ENCODE data around the gene MED15.
"Not testable (repeated sequence)": the region's sequence is repeated elsewhere in the genome, so short reads cannot be mapped to it uniquely, and the experiment has no call there.

MED15 gene

GRCh38 chr22:20532256-20532993 is 25.0 kb downstream of the MED15 start:
- DNase-seq: no peak

GRCh38 chr22:20533095-20533878 is 25.9 kb downstream of the MED15 start:
- DNase-seq: no peak

GRCh38 chr22:20533879-20534265 is 26.5 kb downstream of the MED15 start:
- DNase-seq: no peak

GRCh38 chr22:20536590-20537324 is 29.3 kb downstream of the MED15 start:
- no peak for DNase-seq

DNA sequence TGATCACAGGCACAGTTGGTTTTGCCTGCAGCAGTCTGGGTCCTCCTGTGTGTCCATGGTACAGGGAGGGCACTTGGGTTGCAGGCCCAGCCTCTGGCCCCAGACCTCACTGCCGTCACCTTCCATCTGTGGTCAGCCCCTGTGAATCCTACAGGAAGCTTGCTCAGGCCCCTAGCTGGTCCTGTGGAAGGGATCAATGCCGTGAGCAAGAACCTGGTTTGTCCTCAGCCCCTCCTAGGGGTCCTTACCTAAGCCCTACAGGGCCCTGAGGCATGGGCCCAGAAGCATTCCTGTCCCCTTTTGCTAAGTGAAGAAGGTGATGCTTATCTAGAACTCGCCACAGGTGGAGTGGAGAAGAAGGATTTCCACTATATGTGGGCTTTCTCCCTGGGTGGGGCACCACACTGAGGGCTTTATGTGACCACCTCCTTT is 29.9 kb downstream of the MED15 start:
- no peak for DNase-seq

DNA sequence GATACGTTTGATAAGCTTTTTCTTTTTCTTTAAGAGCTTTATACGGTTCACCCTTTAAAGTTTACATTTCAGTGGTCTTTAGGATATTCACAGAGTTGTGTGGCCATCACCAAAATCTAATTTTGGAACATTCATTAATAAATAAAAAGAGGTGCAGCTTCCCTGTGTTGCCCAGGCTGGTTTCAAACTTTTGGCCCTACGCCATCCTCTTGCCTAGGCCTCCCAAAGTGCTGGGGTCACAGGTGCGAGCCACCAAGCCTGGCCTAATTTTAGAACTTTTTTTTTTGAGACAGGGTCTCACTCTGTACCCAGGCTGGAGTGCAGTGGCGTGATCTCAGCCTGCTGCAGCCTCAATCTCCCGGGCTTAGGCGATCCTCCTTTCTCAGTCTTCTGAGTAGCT is 30.6 kb downstream of the MED15 start:
- no peak for DNase-seq

DNA sequence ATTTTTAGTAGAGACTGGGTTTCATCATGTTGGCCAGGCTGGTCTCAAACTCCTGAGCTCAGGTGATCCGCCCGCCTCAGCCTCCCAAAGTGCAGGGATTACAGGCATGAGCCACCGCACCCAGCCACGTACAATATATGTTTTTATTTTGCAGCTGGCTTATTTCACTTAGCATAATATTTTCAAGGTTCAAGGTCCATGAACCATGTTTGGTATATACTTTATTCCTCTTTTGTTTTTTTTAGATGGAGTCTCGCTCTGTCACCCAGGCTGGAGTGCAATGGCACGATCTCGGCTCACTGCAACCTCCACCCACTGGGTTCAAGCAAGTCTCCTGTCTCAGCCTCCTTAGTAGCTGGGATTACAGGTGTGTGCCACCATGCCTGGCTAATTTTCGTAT is 31.5 kb downstream of the MED15 start:
- not testable (repeated sequence) for DNase-seq

- DNase-seq: no peak
Measured at GRCh38 chr22:20542055-20542454, 34.6 kb downstream of the MED15 start.

- DNase-seq: no peak
Measured at GRCh38 chr22:20542736-20543135, 35.3 kb downstream of the MED15 start.

DNA sequence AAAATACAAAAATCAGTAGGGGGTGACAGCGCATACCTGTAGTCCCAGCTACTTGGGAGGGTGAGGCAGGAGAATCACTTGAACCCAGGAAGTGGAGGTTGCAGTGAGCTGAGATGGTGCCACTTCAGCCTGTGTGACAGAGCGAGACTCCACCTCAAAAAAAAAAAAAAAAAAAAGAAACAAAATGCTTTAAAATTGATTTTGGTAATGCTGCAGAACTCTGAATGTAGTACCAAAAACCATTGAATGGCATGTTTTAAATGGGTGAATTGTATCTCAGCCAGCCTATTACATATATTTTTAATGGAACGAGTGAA is 37.9 kb downstream of the MED15 start:
- not testable (repeated sequence) for DNase-seq

GRCh38 chr22:20545681-20546521 is 38.5 kb downstream of the MED15 start:
- peak; percentile 23 for DNase-seq

DNA sequence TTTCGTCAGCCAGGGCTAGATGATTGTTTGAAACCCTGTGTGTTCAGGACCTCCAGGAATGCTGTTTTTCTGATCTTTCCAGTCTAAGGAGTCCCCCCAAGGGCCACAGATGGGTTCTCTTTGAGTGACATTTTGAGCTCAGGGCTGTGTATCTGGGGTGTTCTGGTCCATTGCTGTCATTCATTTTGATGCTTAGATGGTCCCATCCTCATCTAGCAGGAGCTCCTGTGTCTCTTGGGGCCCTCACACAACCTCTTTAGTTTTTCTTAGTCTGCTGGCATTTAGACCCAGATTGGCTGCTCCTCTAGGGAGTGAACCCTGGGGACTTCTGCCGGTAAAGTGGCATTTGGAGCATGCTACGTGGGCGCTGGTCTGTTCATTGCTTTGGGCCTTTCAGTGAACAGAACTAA is 39.1 kb downstream of the MED15 start:
- no peak for DNase-seq

DNA sequence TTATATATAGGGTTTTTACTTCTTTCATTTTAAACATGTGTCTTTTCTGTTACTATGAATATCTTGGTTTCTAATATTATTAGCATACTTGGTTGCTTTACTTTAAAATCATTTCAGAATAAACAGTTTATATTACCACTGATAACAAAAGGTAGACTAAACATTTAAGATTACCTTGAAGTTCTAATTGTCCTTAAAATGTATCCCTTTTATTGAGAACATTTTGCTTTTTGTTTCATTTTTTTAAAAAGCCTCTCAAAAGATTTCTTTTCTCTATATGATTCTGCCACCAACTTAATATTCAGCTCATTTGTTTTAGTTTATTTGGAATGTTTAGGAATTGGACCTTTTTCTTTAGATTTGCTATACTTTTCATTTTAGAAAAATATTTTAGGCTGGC is 39.6 kb downstream of the MED15 start:
- no peak for DNase-seq

- no peak for DNase-seq
Measured at GRCh38 chr22:20548806-20549205, 41.4 kb downstream of the MED15 start.

DNA sequence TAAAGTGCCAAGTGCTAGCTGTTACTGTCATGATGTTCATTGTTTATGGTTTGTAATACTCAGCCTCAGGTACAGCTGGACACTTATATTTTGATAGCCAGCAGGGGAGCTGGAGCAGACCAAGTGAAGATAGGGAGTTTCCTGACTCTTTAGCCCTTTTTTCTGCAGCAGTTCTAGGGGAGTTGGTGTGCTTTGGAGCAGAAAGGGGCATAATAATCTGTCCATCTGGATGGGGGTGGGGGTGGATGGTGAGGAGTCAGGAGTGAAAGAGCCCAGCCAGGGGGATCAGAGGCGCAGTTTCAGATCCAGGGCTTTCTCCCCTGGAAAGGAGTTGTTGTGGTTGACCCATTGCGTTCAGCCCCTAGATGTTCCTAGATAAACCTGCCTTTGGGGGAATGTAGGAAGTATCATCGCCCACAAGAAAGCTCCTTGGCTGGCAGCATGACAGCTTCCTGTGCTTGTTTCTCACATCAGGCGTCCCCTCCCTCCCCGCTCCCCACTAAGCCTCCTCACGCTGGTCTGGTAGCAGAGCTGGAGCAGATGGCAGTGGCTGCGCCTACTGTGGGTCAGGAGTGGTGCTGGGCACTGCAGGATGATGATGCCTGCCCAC is 41.9 kb downstream of the MED15 start:
- DNase-seq: peak; percentile 74

DNA sequence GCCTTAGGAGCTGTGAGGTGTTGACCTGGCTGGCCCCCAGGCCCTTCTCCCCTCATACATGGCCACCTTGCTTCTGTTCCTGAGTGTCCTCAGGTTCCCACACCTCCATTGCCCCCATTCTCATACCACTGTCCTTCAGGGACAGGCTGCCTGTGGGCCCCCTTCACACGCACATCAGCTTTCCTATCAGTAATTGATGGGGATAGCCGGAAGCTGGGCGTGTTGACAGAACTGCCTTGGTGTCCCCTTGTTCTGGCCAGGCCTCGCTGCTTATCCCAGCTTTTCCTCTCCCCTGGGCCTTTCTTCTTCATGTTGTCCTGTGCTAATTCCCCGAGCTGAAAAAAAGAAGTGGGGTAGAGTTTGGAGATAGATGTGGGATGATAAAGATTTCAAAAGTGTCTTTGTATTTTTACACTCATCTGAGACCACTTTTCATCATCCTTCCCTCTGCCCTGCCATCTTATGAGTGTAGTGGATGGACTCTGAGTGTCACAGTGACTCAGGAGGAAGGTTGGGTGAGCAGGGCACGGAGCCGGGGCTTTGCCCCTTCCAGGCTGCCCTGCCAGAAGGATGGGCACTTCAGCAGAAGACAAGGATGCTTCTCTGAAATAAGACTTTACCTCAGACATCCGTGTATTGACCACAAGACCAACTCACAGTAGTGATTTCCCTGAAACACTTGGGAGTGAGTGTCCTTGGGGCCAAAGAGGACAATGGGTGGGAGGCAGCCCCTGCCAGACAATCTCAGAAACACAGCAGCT is 42.8 kb downstream of the MED15 start:
- no peak for DNase-seq

- no peak for DNase-seq
Measured at GRCh38 chr22:20550851-20551744, 43.7 kb downstream of the MED15 start.

DNA sequence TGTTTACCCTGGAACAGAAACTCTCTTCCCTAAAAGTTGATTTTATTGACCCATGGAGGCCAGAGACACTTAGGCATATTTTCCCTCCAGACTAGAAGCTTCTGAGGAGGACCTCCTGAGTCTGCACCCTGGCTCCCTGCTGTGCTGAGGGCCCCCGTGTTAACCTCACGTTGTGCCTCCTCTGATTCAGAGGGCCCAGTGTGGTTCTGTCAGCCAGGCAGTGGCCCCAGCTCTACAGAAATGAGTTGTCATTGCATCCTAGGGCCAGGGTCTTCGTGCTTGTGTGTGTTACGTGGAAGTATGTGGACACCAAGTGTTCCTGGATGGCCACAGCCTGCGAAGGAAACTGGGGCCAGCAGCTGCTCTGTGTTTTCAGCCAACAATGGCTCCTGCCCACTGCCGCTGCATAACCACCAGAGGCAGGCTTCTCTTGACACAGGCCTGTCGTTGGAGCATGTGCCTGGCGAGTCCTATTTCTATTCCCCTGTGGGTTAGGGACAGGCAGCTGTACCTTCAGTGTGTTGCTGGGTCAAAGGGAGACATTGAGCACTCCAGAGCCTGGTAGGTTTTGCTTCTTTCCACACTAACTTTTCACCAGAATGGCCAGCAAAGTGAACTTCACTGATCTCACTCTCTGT is 44.5 kb downstream of the MED15 start:
- DNase-seq: no peak

- no peak for DNase-seq
Measured at GRCh38 chr22:20552443-20553401, 45.3 kb downstream of the MED15 start.

Measured in hematopoietic multipotent progenitor cell treated with erythropoietin and hydrocortisone succinate and interleukin-3 and kit ligand, for 6 days (in vitro differentiated cells).